Suppressor macrophage (primary cell): Measurements from ENCODE around the gene EFNA5.
"Not testable (repeated sequence)": the region's sequence is repeated elsewhere in the genome, so short reads cannot be mapped to it uniquely, and the experiment has no call there.

Source experiments
- DNase-seq, 4 experiments: peaks; one replicate each; pipeline ENCODE4 v3.0.0-alpha.2; 2020 to 2022

EFNA5 gene

DNA sequence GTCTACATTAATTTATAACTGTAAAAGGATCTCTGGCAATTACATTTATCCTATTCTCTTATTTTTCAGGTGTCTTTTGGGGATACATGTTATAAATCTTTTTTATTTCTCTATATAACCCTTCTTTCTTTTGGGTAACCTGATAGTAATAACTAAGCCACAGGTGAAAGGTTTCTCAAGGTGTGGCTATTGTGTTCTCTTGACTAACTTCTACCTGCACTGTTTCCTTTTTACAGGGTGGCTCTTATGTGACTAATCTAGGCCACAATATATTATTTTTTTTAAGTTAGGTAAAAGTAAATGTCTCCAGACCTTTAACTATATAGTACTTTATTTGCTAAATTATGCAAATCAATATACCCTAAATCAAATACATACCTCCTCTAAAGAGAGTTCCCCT is 193.2 kb downstream of the EFNA5 start:
- no peak for DNase-seq

DNA sequence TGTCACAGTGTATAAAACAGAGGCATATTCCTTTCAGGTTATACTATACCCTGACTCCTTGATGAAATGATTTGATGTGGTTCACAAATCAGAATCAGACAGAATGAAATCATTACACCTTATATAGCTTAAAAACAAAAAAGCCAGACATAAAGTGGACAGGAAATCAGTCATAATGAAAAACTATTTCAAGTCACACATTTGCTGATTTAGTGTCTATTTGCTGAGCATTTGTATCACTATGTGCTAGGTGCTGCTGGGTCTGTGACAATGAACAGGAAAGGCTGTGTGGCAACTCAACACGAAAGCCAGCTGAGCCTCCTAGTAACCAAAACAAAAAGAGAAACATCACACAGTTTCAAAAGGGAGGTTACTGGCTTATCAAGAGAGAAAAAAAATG is 194.0 kb downstream of the EFNA5 start:
- peak in 3 of 4 experiments; percentile 9 to 16 (median 11) for DNase-seq

DNA sequence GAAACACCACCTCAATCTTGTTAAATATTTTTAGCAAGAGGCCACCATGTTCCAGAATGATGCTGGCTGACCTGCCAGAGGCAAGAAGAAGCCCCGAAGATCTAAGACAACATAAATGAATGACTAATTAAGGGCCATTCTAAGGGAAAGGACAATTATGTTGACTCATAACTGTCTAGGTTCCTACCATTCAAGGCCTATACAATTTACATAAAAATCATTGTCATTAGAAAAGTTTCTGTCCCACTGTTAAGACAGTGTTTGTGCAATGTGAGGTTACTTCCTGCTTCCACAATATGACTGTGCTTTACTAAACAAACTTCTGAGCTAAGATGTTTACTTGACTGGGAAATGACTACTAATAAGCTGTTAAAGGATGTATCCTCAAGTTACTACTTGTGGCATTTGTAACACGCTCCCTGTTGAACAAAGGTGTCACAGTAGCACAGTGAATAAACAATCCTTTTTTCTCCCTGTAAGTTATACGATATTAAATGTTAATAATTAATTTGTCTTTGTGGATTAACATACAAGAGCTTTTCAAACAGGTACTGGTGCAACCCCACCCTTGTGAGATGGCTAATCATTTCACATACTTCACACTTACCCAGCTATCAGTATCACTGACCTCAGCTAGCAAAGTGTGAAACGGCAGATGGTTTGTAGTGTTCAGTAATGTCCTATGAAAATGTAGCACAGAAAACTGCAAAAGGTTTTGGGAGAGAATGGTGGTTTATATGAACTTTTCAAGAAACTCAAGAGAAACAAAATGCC is 195.8 kb downstream of the EFNA5 start:
- DNase-seq: peak; percentile 13 to 52 (median 32)

DNA sequence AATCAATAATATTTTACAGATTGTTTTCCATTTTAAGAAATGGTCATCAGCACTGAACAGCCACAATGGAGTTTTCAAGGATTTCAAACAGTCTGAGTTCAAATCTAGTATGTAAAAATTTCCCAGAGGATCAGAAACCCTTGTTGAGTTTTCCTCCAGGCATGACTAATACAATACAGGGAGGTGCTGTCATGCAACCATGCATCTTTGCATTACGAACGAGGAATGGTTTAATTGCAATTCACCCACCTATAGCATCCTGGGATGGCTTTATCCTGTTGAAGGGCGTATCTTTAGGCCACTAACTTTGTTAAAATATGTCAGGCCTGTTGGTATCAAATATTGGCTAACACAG is 196.4 kb downstream of the EFNA5 start:
- DNase-seq: no peak

DNA sequence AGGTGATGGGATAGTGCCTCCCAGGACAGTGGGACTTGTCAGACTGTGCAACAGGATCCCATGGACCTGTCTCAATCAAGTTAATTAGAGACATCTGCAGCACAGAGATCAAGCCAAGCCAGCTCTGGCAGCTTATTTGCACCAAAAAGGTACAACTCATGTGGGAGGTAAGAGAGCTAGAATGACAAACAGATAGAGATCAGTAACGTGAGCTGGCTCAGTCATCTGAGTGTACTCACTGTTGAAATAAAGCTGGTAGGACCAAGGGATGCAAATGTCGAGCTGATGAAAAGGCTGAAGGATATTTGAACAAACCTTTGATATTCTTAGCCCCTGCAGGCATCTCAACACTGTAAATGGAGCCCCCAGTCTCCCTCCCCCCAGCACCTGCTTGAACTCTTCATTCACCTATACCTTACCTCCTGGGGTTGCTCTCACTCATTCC is 198.1 kb downstream of the EFNA5 start:
- DNase-seq: no peak

DNA sequence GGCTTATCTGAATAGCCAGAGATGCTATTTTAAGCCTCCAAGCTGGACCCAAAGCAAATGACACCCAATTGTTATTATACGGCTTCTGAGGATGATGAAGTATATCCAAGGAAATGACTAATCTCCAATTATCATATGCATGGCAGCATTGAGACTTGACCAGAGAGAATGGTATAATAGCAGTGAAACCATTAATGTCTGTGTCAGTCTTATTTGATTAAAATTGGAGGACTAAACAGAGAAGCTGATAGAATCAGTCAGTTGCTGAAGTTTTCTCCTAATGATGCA is 200.5 kb downstream of the EFNA5 start:
- DNase-seq: no peak

DNA sequence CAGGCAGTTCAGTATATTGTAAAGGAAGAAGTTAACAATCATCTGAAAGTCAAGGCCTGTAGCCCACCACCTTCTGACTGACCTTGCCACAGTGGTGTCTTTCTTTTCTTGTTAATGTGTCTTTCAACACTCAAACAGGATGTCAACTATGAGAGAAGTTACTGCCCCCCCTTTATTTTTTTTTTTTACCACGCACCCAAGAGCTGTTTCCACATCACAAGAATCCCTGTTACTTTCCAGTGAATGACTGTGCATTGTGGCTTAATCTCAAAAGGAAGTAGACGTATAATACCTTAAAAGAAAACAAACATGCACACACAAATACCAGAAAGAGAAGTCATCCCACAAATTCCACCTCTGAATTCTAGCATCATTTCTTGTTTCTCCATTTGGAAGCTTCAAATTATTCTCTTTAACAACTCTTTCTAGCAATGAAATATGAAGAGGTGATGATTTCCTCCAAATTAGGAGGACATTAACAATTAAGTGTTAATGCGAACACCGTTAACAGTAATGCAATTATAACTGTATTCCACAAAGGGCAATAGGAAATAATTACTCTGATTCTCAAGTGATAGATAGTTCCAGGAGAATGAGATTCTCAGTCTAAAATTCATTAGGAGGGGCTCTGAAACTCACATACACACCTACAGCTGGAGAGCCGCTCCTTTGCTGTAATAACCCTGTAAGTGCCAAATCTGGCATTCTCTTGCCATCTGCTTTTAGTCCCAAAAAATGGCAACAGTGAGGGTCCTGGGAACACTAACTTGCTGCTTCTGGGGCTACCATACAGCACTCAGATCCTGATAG is 201.0 kb downstream of the EFNA5 start:
- peak; percentile 17 to 70 (median 44) for DNase-seq

DNA sequence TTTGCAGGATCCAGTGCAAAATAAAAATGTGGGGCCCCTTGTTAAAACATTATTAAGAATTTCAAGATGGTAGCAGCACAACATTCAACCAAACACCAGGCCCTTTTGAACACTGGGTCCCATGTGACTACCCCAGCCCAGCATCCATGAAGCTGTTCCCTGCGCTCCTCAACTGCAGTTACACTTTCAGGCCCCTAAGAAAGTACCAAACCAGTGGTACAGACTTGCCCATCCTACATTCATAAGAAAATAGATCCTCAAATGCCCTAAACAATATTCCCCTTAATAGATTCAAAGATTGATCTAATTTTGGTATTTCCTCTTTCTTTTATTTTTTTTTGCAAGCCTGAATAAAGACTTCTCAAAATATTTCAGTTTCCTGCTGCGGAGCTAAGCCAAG is 201.7 kb downstream of the EFNA5 start:
- DNase-seq: no peak

DNA sequence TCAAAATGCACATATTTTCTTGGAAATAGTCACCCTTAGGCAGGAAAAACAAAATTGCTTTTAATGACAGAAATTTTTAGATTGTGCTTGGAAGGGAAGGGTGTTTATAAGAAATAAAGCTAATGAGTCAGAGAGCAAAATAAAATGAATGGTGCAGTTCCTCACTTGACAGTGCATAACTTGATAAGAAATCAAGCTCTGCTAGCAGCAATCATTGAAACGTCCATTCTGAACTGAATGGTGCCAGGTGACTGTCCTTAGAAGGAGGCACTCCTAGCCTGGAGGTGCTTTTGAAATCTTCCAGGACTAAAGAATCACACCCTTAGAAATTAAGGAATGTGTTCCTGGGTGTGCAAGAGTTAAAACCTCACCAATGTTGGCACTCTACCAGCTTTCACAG is 202.5 kb downstream of the EFNA5 start:
- no peak for DNase-seq

DNA sequence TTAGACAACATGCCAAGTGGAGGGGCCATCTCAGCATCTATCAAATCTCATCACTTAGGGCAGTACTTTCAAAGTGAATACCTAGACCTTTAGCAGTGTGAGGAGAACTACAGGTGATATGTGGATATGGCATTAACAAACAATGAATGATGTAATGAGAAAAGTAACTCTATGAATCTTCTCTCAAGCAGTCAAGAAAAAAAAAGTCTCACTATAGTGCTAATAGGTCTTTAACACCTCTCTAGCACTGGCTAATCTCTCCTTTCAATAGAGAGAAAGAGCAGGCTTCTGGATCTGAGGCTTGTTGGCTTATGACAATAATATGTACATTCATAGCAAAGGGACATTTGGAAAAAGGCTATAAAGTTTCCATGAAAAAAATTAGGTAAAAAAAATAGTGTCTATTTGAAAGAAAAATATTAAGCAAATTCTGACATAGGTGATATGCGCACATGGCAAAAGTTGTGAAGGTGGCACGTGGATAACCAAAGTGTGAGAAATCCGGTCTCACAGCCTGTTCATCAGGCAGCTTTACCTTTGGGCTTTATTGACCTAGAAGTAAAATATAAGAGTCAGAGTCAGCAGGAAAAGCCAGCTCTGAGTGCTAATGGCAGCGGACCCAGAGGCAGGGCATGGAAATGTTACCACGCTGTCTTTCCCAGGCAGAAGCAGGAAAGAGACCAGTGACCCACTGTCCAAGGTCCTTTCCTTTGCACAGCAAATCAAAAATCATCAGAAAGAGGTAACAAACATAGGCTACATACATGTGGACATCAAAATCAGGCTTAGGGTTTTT is 203.4 kb downstream of the EFNA5 start:
- no peak for DNase-seq

DNA sequence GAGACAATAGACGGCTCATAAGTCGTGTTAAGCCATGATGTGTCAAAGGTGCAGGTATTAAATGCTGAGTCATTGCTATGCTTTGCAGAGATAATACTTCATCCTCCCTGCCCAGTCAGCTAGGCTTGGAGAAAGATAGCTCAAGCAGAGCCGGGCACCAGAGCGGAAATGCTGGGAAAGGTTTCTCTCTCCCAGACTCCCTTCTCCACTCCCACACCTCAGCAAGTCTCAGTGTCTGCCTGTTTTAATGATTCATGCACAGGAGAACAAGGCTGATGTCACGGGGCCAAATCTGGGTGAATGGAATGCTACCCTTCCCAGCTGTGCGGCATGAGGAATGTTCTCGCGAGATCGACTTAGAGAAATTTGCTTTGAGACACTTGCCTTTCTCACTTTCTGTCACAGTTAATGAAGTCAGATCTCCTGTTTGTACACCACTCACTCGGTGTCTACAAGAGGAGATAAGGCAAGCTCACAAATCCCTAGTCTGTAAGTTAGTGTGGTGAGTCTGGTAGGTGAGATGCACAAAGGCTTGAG is 204.4 kb downstream of the EFNA5 start:
- no peak for DNase-seq

DNA sequence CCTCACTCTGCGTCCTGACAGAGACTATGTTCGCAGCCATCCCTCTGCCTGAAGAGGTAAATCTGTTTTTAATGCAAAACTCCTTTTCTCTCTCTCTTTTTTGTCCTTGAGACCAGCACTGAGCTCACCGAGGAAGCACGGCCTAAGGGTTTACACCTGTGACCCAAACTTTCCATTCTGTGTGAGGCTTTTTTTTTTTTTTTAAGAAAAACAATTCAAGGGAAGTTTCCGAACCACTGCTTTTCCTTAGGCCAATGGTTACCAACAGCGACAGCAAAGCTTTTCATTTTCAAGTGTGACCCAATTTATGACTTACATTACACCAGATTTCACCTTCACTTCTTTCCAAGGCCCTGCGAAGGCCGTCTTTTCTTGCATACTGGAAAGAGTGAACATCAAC is 205.9 kb downstream of the EFNA5 start:
- DNase-seq: no peak

DNA sequence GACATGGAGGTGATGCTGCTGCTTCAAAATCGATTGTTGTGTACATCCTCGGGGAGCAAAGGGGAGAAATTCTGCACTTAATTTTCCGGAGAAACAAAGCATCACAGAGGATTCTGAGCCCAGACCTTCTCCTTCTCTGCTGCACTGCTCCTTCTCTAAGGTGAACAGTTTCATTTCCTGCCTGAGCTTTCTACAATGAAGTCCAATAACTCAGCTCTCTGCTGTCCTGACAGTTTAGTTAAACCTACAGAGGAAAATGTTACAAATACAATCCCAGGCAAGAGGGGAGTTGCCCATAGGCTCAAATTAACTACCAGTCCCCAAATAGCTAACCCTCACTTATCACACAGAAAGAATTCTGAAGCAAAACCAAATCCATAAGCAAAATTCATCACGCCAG is 206.3 kb downstream of the EFNA5 start:
- no peak for DNase-seq

DNA sequence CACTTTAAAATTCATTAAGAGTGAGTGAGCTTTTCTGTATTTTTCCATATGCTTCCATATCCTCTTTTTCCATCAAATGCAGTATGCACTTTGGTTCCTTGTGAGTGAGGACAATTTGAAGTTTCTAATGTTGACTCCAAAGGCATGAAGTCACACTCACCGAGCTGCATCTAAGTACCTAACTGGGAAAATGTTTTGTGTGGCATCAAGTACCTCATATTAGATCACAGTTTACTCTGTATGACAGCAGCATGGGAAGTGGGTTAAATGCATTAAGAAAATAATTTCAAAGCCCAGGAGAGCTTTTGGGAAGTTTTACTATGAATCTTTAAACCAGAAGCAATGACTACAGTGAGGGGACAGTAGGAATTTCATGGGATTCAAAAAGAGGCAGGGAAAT is 207.0 kb downstream of the EFNA5 start:
- DNase-seq: no peak

DNA sequence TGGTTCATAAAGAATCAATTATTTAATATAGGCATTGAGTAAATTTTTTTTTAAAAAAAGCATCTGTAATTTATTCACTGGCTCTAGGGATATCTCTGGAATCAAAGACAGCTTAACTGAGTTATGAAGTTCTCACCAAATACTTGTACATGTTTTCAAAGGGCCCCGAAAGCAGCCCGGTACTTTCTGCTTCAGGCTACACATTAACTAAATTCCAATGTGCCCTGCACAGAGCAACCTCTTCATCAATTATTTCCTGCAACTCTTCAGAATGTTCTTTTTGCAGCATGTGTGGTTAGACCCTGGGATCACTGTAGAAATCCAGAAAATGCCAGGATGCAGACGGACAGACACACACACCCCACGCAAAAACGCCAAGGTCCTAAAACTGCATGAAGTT is 209.0 kb downstream of the EFNA5 start:
- no peak for DNase-seq

DNA sequence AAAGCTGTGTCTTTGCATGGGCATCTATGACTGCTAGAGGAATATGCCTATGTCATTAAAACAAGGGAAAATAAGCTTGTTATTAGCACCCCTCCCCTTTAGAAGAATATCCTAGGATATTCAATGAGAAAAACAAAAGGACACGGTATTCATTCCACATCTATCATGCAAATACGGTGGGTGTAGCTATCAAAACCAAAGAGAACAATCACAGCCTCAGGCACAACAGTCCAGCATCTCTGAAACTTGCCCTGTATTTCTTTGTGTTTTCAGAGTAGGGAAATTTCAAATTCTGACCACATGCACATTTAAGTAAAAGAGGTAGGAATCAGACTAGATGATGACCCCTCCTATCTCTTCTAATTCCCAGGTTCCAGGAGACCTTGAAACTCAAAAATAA is 209.9 kb downstream of the EFNA5 start:
- DNase-seq: no peak

DNA sequence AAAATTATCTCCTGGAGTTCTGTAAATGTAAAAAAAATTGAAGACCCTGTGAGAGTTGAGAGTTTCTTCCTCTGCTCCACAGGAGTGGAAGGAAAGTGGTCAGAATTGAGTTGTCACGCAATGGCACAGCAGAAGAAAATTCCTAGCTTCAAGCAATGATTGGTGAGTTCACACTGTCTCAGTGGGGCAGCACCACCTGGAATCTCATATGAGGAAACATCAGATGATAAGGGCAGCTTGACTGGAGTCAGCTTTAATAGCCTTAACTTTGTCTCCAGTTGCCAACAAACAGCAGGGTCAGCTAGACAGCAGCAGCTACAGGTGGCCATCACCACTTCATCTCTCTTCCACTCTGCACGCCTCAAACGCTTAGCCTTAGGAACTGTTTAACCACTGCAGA is 211.1 kb downstream of the EFNA5 start:
- no peak for DNase-seq

DNA sequence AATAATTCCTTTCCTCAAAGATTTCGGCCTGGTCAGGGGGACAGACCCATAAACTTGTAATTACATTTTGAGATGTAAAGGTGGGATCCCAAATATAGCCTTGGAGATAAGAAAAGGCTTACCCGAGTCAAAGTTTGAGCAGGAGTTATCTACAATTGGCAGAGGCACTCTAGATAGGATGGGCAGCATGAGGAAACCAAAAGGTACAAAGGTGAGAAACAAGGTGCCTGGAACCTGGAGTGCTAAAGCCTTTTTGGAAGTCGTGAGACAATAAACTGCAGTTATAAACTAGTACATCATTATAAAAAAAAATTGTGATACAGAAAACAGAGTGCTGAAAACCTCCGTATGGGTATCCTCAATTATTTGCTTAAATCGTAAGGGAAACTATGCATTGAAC is 212.4 kb downstream of the EFNA5 start:
- DNase-seq: no peak

DNA sequence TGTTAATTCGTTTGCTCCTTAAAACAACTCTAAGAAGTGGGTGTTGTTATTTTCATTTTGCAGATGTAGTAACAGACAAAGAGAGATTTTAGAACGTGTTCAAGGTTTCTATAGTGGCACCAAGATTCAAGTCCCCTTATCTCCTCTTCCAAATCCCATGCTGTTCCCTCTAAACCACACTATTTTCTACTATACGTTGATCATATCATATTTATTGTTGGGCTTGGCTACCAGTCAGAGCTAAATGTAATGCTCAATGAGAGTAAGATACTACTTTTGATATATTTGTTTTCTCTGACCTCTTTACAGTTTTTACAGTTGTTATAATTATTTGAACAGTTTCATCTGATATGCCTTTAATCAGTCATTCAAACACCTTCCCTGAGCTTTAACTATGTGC is 212.9 kb downstream of the EFNA5 start:
- no peak for DNase-seq

DNA sequence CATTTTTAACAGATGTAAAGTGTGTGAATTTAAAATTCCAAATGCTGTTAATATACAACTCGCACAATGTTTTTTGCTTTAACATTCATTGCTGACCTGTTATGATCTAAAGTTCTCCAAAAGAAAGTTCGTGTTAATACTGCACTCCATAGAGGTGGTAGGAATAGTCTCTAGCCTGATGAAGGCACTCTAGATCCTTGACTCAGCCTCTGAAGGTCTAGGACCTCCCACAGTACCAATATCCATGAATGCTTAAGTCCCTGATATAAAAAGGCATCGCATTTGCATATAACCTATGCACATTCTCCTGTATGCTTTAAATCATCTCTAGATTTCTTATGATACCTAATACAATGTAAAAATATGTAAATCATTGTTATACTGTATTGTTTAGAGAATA is 213.6 kb downstream of the EFNA5 start:
- DNase-seq: no peak

DNA sequence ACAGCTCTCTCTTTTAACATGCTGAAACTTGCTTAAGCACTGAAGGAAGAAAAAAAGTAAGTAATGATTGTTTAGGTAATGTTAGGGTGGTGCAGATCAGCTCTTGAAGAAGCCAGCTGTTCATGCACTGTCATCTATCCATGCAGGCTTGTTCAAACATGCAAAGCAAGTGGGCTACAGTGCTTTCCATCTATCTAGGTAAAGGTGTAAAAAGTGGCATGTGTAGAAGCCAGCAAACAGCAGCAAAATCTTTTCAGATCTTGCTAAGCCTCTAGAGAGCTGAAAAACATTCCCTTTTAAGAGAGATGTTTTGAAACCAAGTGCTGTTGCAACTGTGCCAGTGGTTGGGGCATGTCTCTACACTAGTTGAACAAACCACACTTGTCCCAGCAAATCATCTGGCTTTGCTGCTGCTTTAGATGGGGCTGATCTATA is 214.4 kb downstream of the EFNA5 start:
- no peak for DNase-seq

DNA sequence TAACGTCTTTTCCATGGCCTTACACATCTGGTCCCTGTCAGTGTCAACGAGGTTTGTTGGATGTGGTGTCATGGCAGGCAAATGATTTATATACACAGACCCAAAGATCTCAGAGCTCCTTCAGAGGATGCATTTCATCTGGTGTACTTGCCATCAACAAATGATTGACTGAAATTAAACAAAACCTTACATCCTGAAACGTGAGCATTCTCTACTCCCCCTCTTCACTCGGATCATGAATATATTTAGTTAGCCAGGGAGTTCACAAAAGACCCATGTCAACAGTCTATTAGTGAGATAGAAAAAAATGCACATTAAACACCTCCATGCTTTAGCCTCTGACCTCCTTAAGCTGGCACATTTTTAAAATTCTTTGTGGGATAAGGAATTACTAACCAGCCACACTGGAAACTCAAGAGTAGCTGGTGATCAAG is 215.6 kb downstream of the EFNA5 start:
- DNase-seq: no peak

DNA sequence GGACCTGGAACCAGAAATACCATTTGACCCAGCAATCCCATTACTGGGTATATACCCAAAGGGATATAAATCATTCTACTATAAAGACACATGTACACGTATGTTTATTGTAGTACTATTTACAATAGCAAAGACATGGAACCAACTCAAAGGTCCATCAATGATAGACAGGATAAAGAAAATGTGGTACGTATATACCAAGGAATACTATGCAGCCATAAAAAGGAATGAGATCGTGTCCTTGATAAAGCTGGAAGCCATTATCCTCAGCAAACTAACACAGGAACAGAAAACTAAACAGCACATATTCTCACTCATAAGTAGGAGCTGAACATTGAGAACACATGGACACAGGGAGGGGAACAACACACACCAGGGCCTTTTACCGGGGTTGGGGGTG is 218.9 kb downstream of the EFNA5 start:
- DNase-seq: not testable (repeated sequence)
